Thyroid gland (tissue), 4 donors: Measurements from ENCODE around the gene DPEP2NB. TPM values are rescaled to one million over a fixed set of nuclear protein-coding genes. Genes with fewer than 3 reads are reported as not detected.

Experiments used
- DNase-seq, 2 donors: peaks; one replicate each; pipeline ENCODE4 v3.0.0-alpha.2; 2019
- H3K27ac ChIP-seq, 3 donors: fragments of 200-600 bp; sonication (generic); 1 replicate in 2 of 3; 2 replicates in 1 of 3; pipeline ENCODE4 v1.5.1; 2016 to 2019; ENCODE audit warnings: mild to moderate bottlenecking in 1 of 3, moderate library complexity in 1 of 3
- H3K27me3 ChIP-seq: fragments of 200-600 bp; sonication (generic); one replicate; pipeline ENCODE4 v1.5.1; 2019
- H3K36me3 ChIP-seq, 2 donors: fragments of 200-600 bp; sonication (generic); one replicate each; pipeline ENCODE4 v1.5.1; 2016 to 2019
- H3K4me1 ChIP-seq, 2 donors: fragments of 200-600 bp; sonication (generic); one replicate each; pipeline ENCODE4 v1.5.1; 2017 to 2019
- H3K4me3 ChIP-seq, 3 donors: fragments of 200-600 bp; sonication (generic); replicated peaks in 1 of 3; 1 replicate in 2 of 3; 2 replicates in 1 of 3; pipeline ENCODE4 v1.5.1; 2016; ENCODE audit warnings: mild to moderate bottlenecking in 1 of 3
- H3K9me3 ChIP-seq: fragments of 200-600 bp; sonication (generic); one replicate; pipeline ENCODE4 v1.5.1; 2017
- CTCF ChIP-seq, 6 experiments: fragments of 200-600 bp in 3 of 6; fragments of 450-650 bp in 3 of 6; sonication (generic) in 3 of 6; IDR thresholded peaks; one replicate each; pipeline ENCODE4 v1.5.1; 2016 to 2019; ENCODE audit warnings: antibody characterized with exemption in 6 of 6, mild to moderate bottlenecking in 2 of 6, inconsistent platforms in 1 of 6, moderate library complexity in 1 of 6
- POLR2A ChIP-seq, 2 donors: fragments of 450-650 bp; IDR thresholded peaks; one replicate each; pipeline ENCODE4 v1.6.1; 2017; ENCODE audit warnings: antibody characterized with exemption in 2 of 2, mild to moderate bottlenecking in 2 of 2, moderate library complexity in 1 of 2
- WGBS, 2 donors: methylation state at CpG; one replicate each; pipeline ENCODE4 v1.1.5; 2017; 5-methylcytosine and 5-hydroxymethylcytosine counted together
- intact Hi-C: fragments of 100-400 bp; cut with DNase I; formaldehyde crosslinking; loops from one replicate; pipeline ENCODE4 v1.15.1; 2023
- total RNA-seq, 4 donors: library from RNA; depleted of rRNA; stranded (reverse); fragments of >200 nt; gene quantifications; one replicate each; pipeline ENCODE4 v1.2.3, GENCODE V29; 2016

The DPEP2NB gene
- total RNA-seq, 4 donors from 2014 or later: not detected

- Histone ChIP-seq H3K36me3 (no peaks in the 10 kb centered on the region), H3K4me1 (peaks cover 12 to 20% of the 10 kb centered on the region in 2 donors), H3K27me3 (no peaks in the 10 kb centered on the region), H3K27ac (no peak overlapping the region), H3K9me3 (no peaks in the 10 kb centered on the region), H3K4me3 (no peak overlapping the region)
- TF ChIP-seq POLR2A (IDR thresholded peaks at IDR 0.05): no peak
- TF ChIP-seq CTCF (IDR thresholded peaks at IDR 0.05): no peak
- no peak for DNase-seq
- intact Hi-C loops: no loop called here
- 96 to 99% methylated on average over 3 of the region's 3 CpGs for WGBS, 2 donors
Measured at GRCh38 chr16:68028996-68029395, 13.3 kb upstream of the DPEP2NB start.

- TF ChIP-seq POLR2A (IDR thresholded peaks at IDR 0.05) (peak in 1 of 2 donors; percentile 59), CTCF (IDR thresholded peaks at IDR 0.05) (peak in 1 of 6 experiments; percentile 37)
- Histone ChIP-seq H3K36me3 (peaks cover 0 to 6% of the 10 kb centered on the region in 2 donors), H3K27me3 (no peaks in the 10 kb centered on the region), H3K4me3 (peak within 1 kb of the TSS; percentile 64 to 75 (median 70)), H3K4me1 (peaks cover 17 to 23% of the 10 kb centered on the region in 2 donors), H3K9me3 (no peaks in the 10 kb centered on the region), H3K27ac (peak within 1 kb of the TSS; percentile 60 to 93 (median 66))
- intact Hi-C loops: no loop called here
- peak; percentile 87 to 90 for DNase-seq
- WGBS, 2 donors: 0% methylated on average over 37 to 41 of the region's 84 CpGs
Measured at GRCh38 chr16:68022728-68023537, 7.2 kb upstream of the DPEP2NB start, which contains the start of the genes DDX28 and DUS2. Gene DDX28, minus strand, starts transcription at chr16:68023232. Its CDS starts 30 bp downstream, at chr16:68023202. Gene DUS2, plus strand, starts transcription at chr16:68023284. Its CDS starts 14,740 bp downstream, at chr16:68038024.

GRCh38 chr16:68022278-68022727 lies 6.6 kb upstream of the DPEP2NB start:
- intact Hi-C loops: no loop called here
- Histone ChIP-seq H3K27ac (peak overlapping the region in 2 of 3 donors; percentile 60 to 93), H3K9me3 (no peaks in the 10 kb centered on the region), H3K4me3 (peak overlapping the region; percentile 64 to 75 (median 70)), H3K36me3 (peaks cover 0 to 6% of the 10 kb centered on the region in 2 donors), H3K4me1 (peaks cover 17 to 23% of the 10 kb centered on the region in 2 donors), H3K27me3 (no peaks in the 10 kb centered on the region)
- TF ChIP-seq CTCF (IDR thresholded peaks at IDR 0.05): no peak
- TF ChIP-seq POLR2A (IDR thresholded peaks at IDR 0.05): no peak
- DNase-seq: no peak
- WGBS, 2 donors: 0 to 16% methylated on average over 1 to 12 of the region's 19 CpGs

GRCh38 chr16:68021490-68021889 lies 5.8 kb upstream of the DPEP2NB start:
- Histone ChIP-seq H3K4me1 (peaks cover 17 to 23% of the 10 kb centered on the region in 2 donors), H3K4me3 (no peak overlapping the region), H3K27me3 (no peaks in the 10 kb centered on the region), H3K36me3 (peaks cover 0 to 6% of the 10 kb centered on the region in 2 donors), H3K27ac (no peak overlapping the region), H3K9me3 (no peaks in the 10 kb centered on the region)
- no peak for TF ChIP-seq CTCF (IDR thresholded peaks at IDR 0.05)
- TF ChIP-seq POLR2A (IDR thresholded peaks at IDR 0.05): no peak
- intact Hi-C loops: no loop called here
- DNase-seq: no peak
- WGBS, 2 donors: 93 to 95% methylated on average over 6 to 10 of the region's 10 CpGs

- Histone ChIP-seq H3K27me3 (no peaks in the 10 kb centered on the region), H3K4me3 (no peak overlapping the region), H3K27ac (no peak overlapping the region), H3K4me1 (peaks cover 17 to 22% of the 10 kb centered on the region in 2 donors), H3K36me3 (peaks cover 0 to 6% of the 10 kb centered on the region in 2 donors), H3K9me3 (no peaks in the 10 kb centered on the region)
- 65 to 76% methylated on average over 8 of the region's 8 CpGs for WGBS, 2 donors
- TF ChIP-seq POLR2A (IDR thresholded peaks at IDR 0.05) (no peak), CTCF (IDR thresholded peaks at IDR 0.05) (no peak)
- DNase-seq: no peak
- intact Hi-C loops: no loop called here
Measured at GRCh38 chr16:68019167-68019680, 3.5 kb upstream of the DPEP2NB start.
